HCT116 (cell line): ENCODE data around the gene AGTPBP1.

Experiments used
- CEBPB ChIP-seq: IDR thresholded peaks from 2 replicates; pipeline ENCODE4 v1.6.1; 2012; ENCODE audit warnings: low read depth
- EZH2 ChIP-seq: fragments of 200-600 bp; sonication (generic); IDR thresholded peaks from 2 replicates; pipeline ENCODE4 v1.6.1; 2017; ENCODE audit warnings: antibody characterized with exemption, mixed run types
- JUND ChIP-seq: IDR thresholded peaks from 2 replicates; pipeline ENCODE4 v1.6.1; 2012
- POLR2A ChIP-seq: IDR thresholded peaks from 2 replicates; pipeline ENCODE4 v1.7.0; 2011; ENCODE audit warnings: borderline replicate concordance; ENCODE audit not compliant: insufficient read depth, insufficient read length; ENCODE audit errors: extremely low read depth
- POLR2AphosphoS5 ChIP-seq: IDR thresholded peaks from 2 replicates; pipeline ENCODE4 v1.6.1; 2011; ENCODE audit warnings: mild to moderate bottlenecking, low read depth, low read length, moderate library complexity
- SIN3A ChIP-seq: IDR thresholded peaks from 2 replicates; pipeline ENCODE4 v1.6.1; 2012; ENCODE audit warnings: low read depth
- SP1 ChIP-seq: IDR thresholded peaks from 2 replicates; pipeline ENCODE4 v1.6.1; 2012; ENCODE audit warnings: low read depth
- TCF7L2 ChIP-seq: IDR thresholded peaks from 2 replicates; pipeline ENCODE4 v1.7.0; 2011; ENCODE audit warnings: borderline replicate concordance, inconsistent platforms; ENCODE audit not compliant: insufficient read depth, insufficient read length; ENCODE audit errors: extremely low read depth
- YY1 ChIP-seq: IDR thresholded peaks from 2 replicates; pipeline ENCODE4 v1.6.1; 2011; ENCODE audit warnings: low read length, low read depth, moderate library complexity, mild to moderate bottlenecking; ENCODE audit not compliant: insufficient replicate concordance; ENCODE audit errors: extremely low read depth
- ZFX ChIP-seq: fragments of 450-650 bp; IDR thresholded peaks from 2 replicates; pipeline ENCODE4 v1.6.1; 2017
- ZNF274 ChIP-seq: fragments of 200-500 bp; sonication (Bioruptor generic); IDR thresholded peaks from 2 replicates; pipeline ENCODE4 v1.6.1; 2014; ENCODE audit warnings: mild to moderate bottlenecking, low read depth, low read length, inconsistent platforms
- TF ChIP-seq, protein P1 (sequence below), 3 experiments: fragments of 200-600 bp in 1 of 3; sonication (generic) in 1 of 3; IDR thresholded peaks in 2 of 3; conservative IDR thresholded peaks in 1 of 3; 2 replicates each; pipeline ENCODE4 v1.5.1; 2012 to 2017; ENCODE audit warnings: low read depth in 2 of 3, low read length in 2 of 3, antibody characterized with exemption in 1 of 3, borderline replicate concordance in 1 of 3, control low read depth in 1 of 3, mild to moderate bottlenecking in 1 of 3, mixed read lengths in 1 of 3, mixed run types in 1 of 3, moderate library complexity in 1 of 3; ENCODE audit not compliant: insufficient read depth in 1 of 3
- TF ChIP-seq, protein P2 (sequence below): IDR thresholded peaks from 2 replicates; pipeline ENCODE4 v1.6.1; 2011; ENCODE audit warnings: mild to moderate bottlenecking, low read length, moderate library complexity; ENCODE audit not compliant: insufficient replicate concordance; ENCODE audit errors: extremely low read depth

DNA sequence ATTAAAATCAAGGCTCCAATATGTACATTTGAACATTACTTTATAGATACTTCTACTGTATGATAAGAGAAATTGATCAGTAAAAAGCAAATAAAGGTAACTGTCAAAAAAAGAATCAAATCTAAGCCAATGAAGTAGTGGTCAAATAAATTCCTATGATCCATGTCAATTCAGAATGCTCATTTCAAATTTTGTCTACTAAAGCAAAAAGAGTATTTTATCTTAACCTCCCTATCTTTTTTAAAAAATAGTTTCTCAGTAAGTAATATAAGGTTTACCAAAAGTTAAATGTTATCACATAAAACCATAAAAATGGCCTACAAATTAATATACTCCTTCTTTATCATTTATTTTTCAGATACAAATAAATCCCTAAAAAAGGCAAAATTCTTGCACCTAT is 165.9 kb downstream of the AGTPBP1 start:
- TF ChIP-seq POLR2A (no peak), POLR2AphosphoS5 (no peak), ZFX (no peak), YY1 (no peak), JUND (no peak), EZH2 (no peak), SP1 (no peak), ZNF274 (no peak), CEBPB (no peak), SIN3A (no peak), TCF7L2 (no peak)
- TF ChIP-seq, protein P1, sequence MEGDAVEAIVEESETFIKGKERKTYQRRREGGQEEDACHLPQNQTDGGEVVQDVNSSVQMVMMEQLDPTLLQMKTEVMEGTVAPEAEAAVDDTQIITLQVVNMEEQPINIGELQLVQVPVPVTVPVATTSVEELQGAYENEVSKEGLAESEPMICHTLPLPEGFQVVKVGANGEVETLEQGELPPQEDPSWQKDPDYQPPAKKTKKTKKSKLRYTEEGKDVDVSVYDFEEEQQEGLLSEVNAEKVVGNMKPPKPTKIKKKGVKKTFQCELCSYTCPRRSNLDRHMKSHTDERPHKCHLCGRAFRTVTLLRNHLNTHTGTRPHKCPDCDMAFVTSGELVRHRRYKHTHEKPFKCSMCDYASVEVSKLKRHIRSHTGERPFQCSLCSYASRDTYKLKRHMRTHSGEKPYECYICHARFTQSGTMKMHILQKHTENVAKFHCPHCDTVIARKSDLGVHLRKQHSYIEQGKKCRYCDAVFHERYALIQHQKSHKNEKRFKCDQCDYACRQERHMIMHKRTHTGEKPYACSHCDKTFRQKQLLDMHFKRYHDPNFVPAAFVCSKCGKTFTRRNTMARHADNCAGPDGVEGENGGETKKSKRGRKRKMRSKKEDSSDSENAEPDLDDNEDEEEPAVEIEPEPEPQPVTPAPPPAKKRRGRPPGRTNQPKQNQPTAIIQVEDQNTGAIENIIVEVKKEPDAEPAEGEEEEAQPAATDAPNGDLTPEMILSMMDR (IDR thresholded peaks at IDR 0.05 in 2 of 3, conservative IDR thresholded peaks at IDR 0.05 in 1 of 3; ENCODE audit: borderline replicate concordance in 1 of 3, insufficient read depth in 1 of 3, low read depth in 2 of 3, low read length in 2 of 3), result no peak
- TF ChIP-seq, protein P2, sequence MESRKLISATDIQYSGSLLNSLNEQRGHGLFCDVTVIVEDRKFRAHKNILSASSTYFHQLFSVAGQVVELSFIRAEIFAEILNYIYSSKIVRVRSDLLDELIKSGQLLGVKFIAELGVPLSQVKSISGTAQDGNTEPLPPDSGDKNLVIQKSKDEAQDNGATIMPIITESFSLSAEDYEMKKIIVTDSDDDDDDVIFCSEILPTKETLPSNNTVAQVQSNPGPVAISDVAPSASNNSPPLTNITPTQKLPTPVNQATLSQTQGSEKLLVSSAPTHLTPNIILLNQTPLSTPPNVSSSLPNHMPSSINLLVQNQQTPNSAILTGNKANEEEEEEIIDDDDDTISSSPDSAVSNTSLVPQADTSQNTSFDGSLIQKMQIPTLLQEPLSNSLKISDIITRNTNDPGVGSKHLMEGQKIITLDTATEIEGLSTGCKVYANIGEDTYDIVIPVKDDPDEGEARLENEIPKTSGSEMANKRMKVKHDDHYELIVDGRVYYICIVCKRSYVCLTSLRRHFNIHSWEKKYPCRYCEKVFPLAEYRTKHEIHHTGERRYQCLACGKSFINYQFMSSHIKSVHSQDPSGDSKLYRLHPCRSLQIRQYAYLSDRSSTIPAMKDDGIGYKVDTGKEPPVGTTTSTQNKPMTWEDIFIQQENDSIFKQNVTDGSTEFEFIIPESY, result no peak
